ENCODE data around the gene SMCO3.
"Not testable (repeated sequence)": the region's sequence is repeated elsewhere in the genome, so short reads cannot be mapped to it uniquely, and the experiment has no call there.

SMCO3 gene

DNA sequence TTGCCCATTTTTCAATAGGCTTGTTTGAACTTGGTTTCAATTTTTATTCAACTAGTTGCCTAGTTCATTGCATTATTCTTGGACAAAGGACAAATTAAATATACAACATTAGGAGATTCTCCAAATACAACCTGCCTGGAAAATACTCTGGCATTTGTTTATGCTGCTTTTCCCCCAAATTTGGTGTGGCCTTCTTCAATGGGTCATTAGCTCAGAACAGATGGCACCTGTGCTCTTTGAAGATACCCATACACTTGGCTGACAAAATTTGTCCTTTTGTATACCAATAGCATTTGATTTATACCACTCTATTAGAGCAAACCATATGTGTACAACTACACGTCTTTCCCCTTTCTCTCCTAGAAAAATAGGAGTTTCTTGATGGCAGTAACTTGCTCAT is 46.4 kb downstream of the SMCO3 start:
- CTCF ChIA-PET = interaction anchor here (1.0 kb wide), 1 partner anchor 120 kb away, joined by 3 read pairs; no protein-coding TSS in a partner anchor
- no peak overlapping the region for H3K27ac Mint-ChIP-seq
- H3K4me1 Mint-ChIP-seq = peaks cover 51% of the 10 kb centered on the region

GRCh38 chr12:14766649-14767215 is 47.2 kb downstream of the SMCO3 start:
- CTCF ChIA-PET = interaction anchor here (1.0 kb wide), 1 partner anchor 120 kb away, joined by 3 read pairs; no protein-coding TSS in a partner anchor
- Mint-ChIP-seq H3K9me3 (peaks cover 12% of the 10 kb centered on the region), H3K27me3 (peaks cover 5% of the 10 kb centered on the region), H3K27ac (no peak overlapping the region), H3K4me3 (no peak overlapping the region), H3K4me1 (peaks cover 44% of the 10 kb centered on the region), H3K36me3 (peaks cover 64% of the 10 kb centered on the region)
- DNase-seq = no peak

More for the DNA sequence above, 46.4 kb downstream of the SMCO3 start:
- H3K9me3 Mint-ChIP-seq = peaks cover 11% of the 10 kb centered on the region
- DNase-seq = no peak
- H3K4me3 Mint-ChIP-seq = no peak overlapping the region
- peaks cover 5% of the 10 kb centered on the region for H3K27me3 Mint-ChIP-seq
- peaks cover 55% of the 10 kb centered on the region for H3K36me3 Mint-ChIP-seq

GRCh38 chr12:14766020-14766419 is 48.0 kb downstream of the SMCO3 start:
- H3K4me3 Mint-ChIP-seq, DNase-seq, CTCF ChIA-PET, H3K27me3 Mint-ChIP-seq, H3K27ac Mint-ChIP-seq: not testable (repeated sequence)
- Mint-ChIP-seq H3K9me3 (peaks cover 17% of the 10 kb centered on the region), H3K36me3 (peaks cover 71% of the 10 kb centered on the region), H3K4me1 (peaks cover 39% of the 10 kb centered on the region)

DNA sequence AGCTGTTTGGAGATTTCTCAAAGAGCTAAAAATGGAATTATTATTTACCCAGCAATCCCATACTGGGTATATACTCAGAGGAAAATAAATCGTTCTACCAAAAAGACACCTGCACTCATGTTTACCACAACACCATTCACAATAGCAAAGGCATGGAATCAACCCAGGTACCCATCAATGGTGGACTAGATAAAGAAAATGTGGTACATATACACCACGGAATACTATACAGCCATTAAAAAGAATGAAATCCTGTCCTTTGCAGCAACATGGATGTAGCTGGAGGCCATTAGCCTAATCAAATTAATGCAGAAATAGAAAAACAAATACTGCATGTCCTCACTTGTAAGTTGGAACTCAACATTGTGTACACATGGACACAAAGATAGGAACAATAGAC is 48.6 kb downstream of the SMCO3 start:
- Mint-ChIP-seq H3K27me3 (no peaks in the 10 kb centered on the region), H3K9me3 (peaks cover 17% of the 10 kb centered on the region), H3K27ac (no peak overlapping the region), H3K4me3 (no peak overlapping the region), H3K36me3 (peaks cover 72% of the 10 kb centered on the region), H3K4me1 (peaks cover 39% of the 10 kb centered on the region)
- CTCF ChIA-PET = no interaction called here
- DNase-seq = no peak

- not testable (repeated sequence) for H3K4me1 Mint-ChIP-seq, H3K27ac Mint-ChIP-seq, H3K4me3 Mint-ChIP-seq, DNase-seq, H3K27me3 Mint-ChIP-seq
- CTCF ChIA-PET = interaction anchor here (1.2 kb wide), 1 partner anchor 9 kb away, joined by 3 read pairs; no protein-coding TSS in a partner anchor
- Mint-ChIP-seq H3K36me3 (peaks cover 36% of the 10 kb centered on the region), H3K9me3 (peaks cover 15% of the 10 kb centered on the region)
These were observed 54.2 kb downstream of the SMCO3 start for GRCh38 chr12:14759711-14760280.

DNA sequence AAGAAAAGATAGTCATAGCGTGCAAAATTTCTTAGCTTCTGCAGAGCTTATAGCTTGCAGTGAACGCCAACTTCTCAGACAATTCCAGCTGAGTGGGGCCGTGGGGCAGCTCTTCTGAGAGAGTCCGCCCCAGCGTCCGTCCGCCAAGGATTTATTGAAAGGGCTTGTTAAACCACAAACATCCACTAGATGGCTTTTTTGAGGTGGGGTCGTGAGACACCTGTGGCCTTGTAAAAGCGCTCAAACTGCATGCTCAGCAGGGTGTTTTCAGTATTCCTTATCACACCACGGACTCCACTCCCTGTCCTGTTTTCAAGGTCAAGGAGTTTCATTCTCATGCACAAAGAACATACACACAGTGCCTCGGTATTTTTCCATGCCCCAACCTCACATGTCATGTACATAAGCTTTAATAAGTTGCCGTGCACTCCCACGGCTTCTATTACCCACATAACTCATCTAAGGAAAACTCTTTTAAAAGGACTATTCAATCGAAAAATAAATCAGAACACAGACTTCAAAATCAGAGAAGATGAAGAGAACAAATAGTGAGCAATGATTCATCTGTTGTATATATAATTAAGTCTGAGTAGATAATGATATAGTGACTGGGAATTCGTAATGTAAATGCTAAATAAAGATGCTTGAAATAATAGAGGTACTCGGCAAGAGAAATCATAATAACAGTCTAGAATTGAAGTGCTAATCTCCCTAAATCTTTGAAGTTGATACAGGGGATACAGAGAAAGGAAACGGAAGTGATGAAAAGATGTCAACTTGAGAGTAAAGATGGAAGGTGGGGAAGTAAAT is 57.4 kb downstream of the SMCO3 start:
- Mint-ChIP-seq H3K27ac (no peak overlapping the region), H3K27me3 (no peaks in the 10 kb centered on the region), H3K4me3 (no peak overlapping the region), H3K9me3 (peaks cover 12% of the 10 kb centered on the region), H3K4me1 (peaks cover 8% of the 10 kb centered on the region), H3K36me3 (peaks cover 21% of the 10 kb centered on the region)
- no peak for DNase-seq
- CTCF ChIA-PET = no interaction called here

Measured in activated naive CD4-positive, alpha-beta T cell treated with anti-CD3 and anti-CD28 coated beads, Interleukin-2, amount 10 ng/mL, durations not matched to agents 7 days and 5 days (primary cell).